T47D (cell line): ENCODE data around the gene IQCK.

Experiments
- DNase-seq, 2 experiments: peaks; one replicate each; pipeline versions ENCODE4 v3.0.0 to v3.0.0-alpha.2; 2011 to 2012; ENCODE audit warnings: low read depth in 1 of 2, low spot score in 1 of 2
- JUND ChIP-seq: IDR thresholded peaks from 2 replicates; pipeline ENCODE4 v1.6.1; 2012; ENCODE audit warnings: low read depth
- in situ Hi-C: cut with HindIII; loops from 2 replicates; pipeline ENCODE4 v1.10.0; 2016; ENCODE audit warnings: low sequenced_read_pairs, low pct_unique_long_range_greater_than_20kb

IQCK gene

GRCh38 chr16:19757762-19758595 is 39.9 kb downstream of the IQCK start:
- no peak for TF ChIP-seq JUND
- DNase-seq, result no peak
- in situ Hi-C loops, result no loop called here

DNA sequence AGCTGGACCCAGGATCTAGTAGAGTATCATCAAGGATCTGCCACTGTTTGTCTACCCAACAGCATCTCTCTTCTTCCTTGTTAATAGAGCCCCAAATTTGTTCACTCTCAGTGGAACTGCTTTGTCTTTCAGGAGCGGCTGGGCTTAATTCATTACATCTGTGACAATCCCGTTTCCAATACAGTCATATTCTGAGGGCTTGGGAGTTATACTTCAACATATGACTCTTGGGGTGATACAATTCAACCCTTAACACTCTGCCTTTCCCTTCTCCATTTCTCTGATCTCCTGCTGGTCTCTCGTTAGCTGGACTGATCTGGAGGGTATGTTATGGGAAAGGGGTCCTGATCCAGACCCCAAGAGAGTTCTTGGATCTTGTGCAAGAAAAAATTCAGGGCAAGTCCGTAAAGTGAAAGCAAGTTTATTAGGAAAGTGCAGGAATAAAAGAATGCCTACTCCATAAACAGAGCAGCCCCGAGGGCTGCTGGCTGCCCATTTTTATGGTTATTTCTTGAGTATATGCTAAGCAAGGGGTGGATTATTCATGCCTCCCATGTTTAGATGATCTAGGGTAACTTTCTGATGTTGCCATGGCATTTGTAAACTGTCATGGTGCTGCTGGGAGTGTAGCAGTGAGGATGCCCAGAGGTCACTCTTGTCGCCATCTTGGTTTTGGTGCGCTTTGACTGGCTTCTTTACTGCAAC is 42.4 kb downstream of the IQCK start:
- DNase-seq, result no peak
- in situ Hi-C loops, result no loop called here
- no peak for TF ChIP-seq JUND

GRCh38 chr16:19765860-19766553 is 47.9 kb downstream of the IQCK start:
- TF ChIP-seq JUND, result no peak
- in situ Hi-C loops, result no loop called here
- no peak for DNase-seq

GRCh38 chr16:19766554-19766884 is 48.4 kb downstream of the IQCK start:
- no peak for TF ChIP-seq JUND
- no peak for DNase-seq
- in situ Hi-C loops, result no loop called here

- no peak for TF ChIP-seq JUND
- DNase-seq, result no peak
- in situ Hi-C loops, result no loop called here
Measured at GRCh38 chr16:19766988-19767387, 48.9 kb downstream of the IQCK start.

- in situ Hi-C loops, result no loop called here
- no peak for DNase-seq
- no peak for TF ChIP-seq JUND
Measured at GRCh38 chr16:19767497-19767896, 49.4 kb downstream of the IQCK start.

- no peak for TF ChIP-seq JUND
- in situ Hi-C loops, result no loop called here
- no peak for DNase-seq
Measured at GRCh38 chr16:19769239-19769638, 51.2 kb downstream of the IQCK start.

DNA sequence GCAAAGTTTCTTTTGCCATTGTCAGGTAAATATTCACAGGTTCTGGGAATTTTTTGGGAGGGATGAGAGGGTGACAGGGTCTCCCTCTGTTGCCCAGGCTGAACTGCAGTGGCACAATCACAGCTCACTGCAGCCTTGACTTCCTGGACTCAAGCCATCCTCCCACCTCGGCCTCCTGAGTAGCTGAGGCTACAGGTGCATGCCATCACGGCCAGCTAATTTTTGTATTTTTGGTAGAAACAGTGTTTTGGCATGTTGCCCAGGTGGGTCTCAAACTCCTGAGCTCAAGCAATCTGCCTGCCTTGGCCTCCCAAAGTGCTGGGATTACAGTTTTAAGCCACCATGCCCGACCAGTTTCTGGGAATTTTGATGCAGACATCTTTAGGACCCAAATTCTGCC is 53.0 kb downstream of the IQCK start:
- DNase-seq, result no peak
- in situ Hi-C loops, result no loop called here
- TF ChIP-seq JUND, result no peak

DNA sequence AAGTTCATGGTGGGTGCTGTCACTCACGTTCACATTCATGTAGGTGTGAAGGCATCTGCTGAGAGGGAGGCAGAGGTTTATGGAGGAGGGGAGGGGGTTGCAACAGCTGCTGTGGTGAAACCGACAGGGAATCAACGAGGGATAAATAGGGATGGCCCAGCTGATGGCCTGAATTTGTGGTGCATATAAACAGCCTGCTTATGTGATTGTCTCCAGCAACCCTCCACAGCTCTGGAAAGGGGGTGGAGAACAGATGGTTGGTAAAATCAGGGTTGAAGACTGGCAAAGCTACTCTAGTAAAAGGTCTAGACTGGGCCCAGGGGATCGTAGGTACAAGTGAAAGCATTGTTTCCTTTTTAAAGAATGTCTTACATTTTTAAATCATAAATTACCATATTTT is 53.7 kb downstream of the IQCK start:
- in situ Hi-C loops, result no loop called here
- DNase-seq, result no peak

GRCh38 chr16:19774024-19774423 is 56.0 kb downstream of the IQCK start:
- DNase-seq, result no peak
- no peak for TF ChIP-seq JUND
- in situ Hi-C loops, result no loop called here

More for the DNA sequence above, 53.7 kb downstream of the IQCK start:
- TF ChIP-seq JUND, result no peak

GRCh38 chr16:19776147-19776546 is 58.1 kb downstream of the IQCK start:
- in situ Hi-C loops, result no loop called here

DNA sequence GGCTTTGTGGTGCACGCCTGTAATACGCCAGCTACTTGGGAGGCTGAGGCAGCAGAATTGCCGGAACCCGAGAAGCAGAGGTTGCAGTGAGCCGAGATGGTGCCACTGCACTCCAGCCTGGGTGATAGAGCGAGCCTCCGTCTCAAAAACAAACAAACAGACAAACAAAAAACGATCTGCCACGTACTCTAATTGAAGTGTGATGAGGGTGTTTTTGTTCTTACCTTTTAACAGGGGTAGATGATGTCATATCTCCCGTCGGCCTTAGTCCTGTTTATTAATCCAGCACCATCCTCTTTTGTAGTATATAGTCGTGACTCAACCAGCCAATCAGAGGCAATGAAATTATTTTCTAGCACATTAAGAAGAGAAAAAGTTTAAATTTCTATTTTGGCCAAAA is 58.5 kb downstream of the IQCK start:
- no peak for TF ChIP-seq JUND
- no peak for DNase-seq
- in situ Hi-C loops, result no loop called here

More at GRCh38 chr16:19776147-19776546, 58.1 kb downstream of the IQCK start:
- DNase-seq, result no peak
- no peak for TF ChIP-seq JUND

- DNase-seq, result no peak
- no peak for TF ChIP-seq JUND
- in situ Hi-C loops, result no loop called here
Measured at GRCh38 chr16:19780321-19780720, 62.2 kb downstream of the IQCK start.

GRCh38 chr16:19781226-19781625 is 63.2 kb downstream of the IQCK start:
- in situ Hi-C loops, result no loop called here
- no peak for DNase-seq
- TF ChIP-seq JUND, result no peak
